HepG2 (cell line): ENCODE measurements around the gene PSMG1. TPM values are rescaled to one million over a fixed set of nuclear protein-coding genes. Genes with fewer than 3 reads are reported as not detected.

Experiments used
- CBFB ChIP-seq: sonication (generic); formaldehyde crosslinking; IDR thresholded peaks from 2 replicates; pipeline ENCODE4 v1.4.0; 2020; ENCODE audit warnings: missing genetic modification reagents
- DMAP1 ChIP-seq: IDR thresholded peaks from 2 replicates; pipeline ENCODE4 v1.6.1; 2016
- ELF4 ChIP-seq: sonication (generic); formaldehyde crosslinking; IDR thresholded peaks from 2 replicates; pipeline ENCODE4 v1.5.0; 2020; ENCODE audit warnings: missing genetic modification reagents, mild to moderate bottlenecking, moderate library complexity, borderline replicate concordance
- GMEB1 ChIP-seq: sonication (generic); formaldehyde crosslinking; IDR thresholded peaks from 2 replicates; pipeline ENCODE4 v1.5.1; 2020; ENCODE audit warnings: missing genetic modification reagents, mild to moderate bottlenecking, borderline replicate concordance
- GTF3A ChIP-seq: sonication (generic); formaldehyde crosslinking; conservative IDR thresholded peaks from 2 replicates; pipeline ENCODE4 v1.4.0; 2020; ENCODE audit warnings: mild to moderate bottlenecking, missing genetic modification reagents
- HNRNPLL ChIP-seq: fragments of 200-400 bp; formaldehyde crosslinking; IDR thresholded peaks from 2 replicates; pipeline ENCODE4 v1.6.1; 2017; ENCODE audit warnings: mild to moderate bottlenecking, low read depth, low read length; ENCODE audit not compliant: poor library complexity, severe bottlenecking
- MBD4 ChIP-seq: IDR thresholded peaks from 2 replicates; pipeline ENCODE4 v1.6.1; 2012; ENCODE audit warnings: low read length, inconsistent platforms, borderline replicate concordance
- NFAT5 ChIP-seq: sonication (generic); formaldehyde crosslinking; IDR thresholded peaks from 2 replicates; pipeline ENCODE4 v1.4.0; 2020; ENCODE audit warnings: missing genetic modification reagents
- NR2F1 ChIP-seq, 2 experiments: fragments of 450-650 bp in 1 of 2; formaldehyde crosslinking in 1 of 2; IDR thresholded peaks; 2 replicates each; pipeline versions ENCODE4 v1.5.0 to v1.6.1; 2016 to 2020; ENCODE audit warnings: mild to moderate bottlenecking in 1 of 2, missing compliant biosample characterization in 1 of 2, missing genetic modification reagents in 1 of 2, moderate library complexity in 1 of 2
- RARA ChIP-seq: IDR thresholded peaks from 2 replicates; pipeline ENCODE4 v1.6.1; 2016; ENCODE audit warnings: missing genetic modification reagents, missing compliant biosample characterization
- RFX1 ChIP-seq: fragments of 450-650 bp; IDR thresholded peaks from 2 replicates; pipeline ENCODE4 v1.6.1; 2017
- TFAP4 ChIP-seq: sonication (generic); IDR thresholded peaks from 2 replicates; pipeline ENCODE4 v1.6.1; 2016; ENCODE audit warnings: low read depth, borderline replicate concordance
- ZBTB25 ChIP-seq: IDR thresholded peaks from 2 replicates; pipeline ENCODE4 v1.6.1; 2018; ENCODE audit warnings: missing genetic modification reagents
- ZNF350 ChIP-seq: sonication (generic); formaldehyde crosslinking; IDR thresholded peaks from 2 replicates; pipeline ENCODE4 v1.4.0; 2020; ENCODE audit warnings: mild to moderate bottlenecking, low read depth, missing genetic modification reagents, borderline replicate concordance
- ZNF879 ChIP-seq: sonication (generic); formaldehyde crosslinking; IDR thresholded peaks from 2 replicates; pipeline ENCODE4 v1.8.1; 2023; ENCODE audit warnings: missing genetic modification reagents
- polyA plus RNA-seq, 8 experiments: library from polyadenylated mRNA; depleted of rRNA in 3 of 8; stranded (reverse) in 7 of 8; unstranded in 1 of 8; fragments of >200 nt; fragmentation: Illumina TruSeq in 4 of 8; extraction: Trizol in 4 of 8; gene quantifications; 2 replicates each; pipeline versions ENCODE4 v1.2.1 to v1.2.3, GENCODE V29; 2011 to 2016; ENCODE audit warnings: low read depth in 4 of 8, missing spikeins in 1 of 8, mixed read lengths in 1 of 8; ENCODE audit not compliant: insufficient read depth in 1 of 8
- total RNA-seq, 5 experiments: library from RNA; depleted of rRNA; stranded (reverse); fragments of >200 nt; fragmentation: Illumina TruSeq; extraction: Trizol; gene quantifications; 2 replicates each; pipeline ENCODE4 v1.2.3, GENCODE V29; 2016; ENCODE audit warnings: low read depth in 1 of 5
- TF ChIP-seq, protein P1 (sequence below): IDR thresholded peaks from 2 replicates; pipeline ENCODE4 v1.6.1; 2016; ENCODE audit warnings: missing genetic modification reagents, missing compliant biosample characterization
- TF ChIP-seq, protein P2 (sequence below): sonication (generic); formaldehyde crosslinking; IDR thresholded peaks from 2 replicates; pipeline ENCODE4 v1.4.0; 2020; ENCODE audit warnings: missing genetic modification reagents, borderline replicate concordance

Gene PSMG1
- total and polyA plus RNA-seq, 2 of the 13 experiments (the other 11 are each of a cell fraction or from before 2014, with no cell fraction given): 63.6 to 173 TPM

- TF ChIP-seq GMEB1 (CRISPR knock-in tag): no peak
- TF ChIP-seq DMAP1 (CRISPR knock-in tag): no peak
- TF ChIP-seq, protein P1, sequence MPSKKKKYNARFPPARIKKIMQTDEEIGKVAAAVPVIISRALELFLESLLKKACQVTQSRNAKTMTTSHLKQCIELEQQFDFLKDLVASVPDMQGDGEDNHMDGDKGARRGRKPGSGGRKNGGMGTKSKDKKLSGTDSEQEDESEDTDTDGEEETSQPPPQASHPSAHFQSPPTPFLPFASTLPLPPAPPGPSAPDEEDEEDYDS (CRISPR knock-in tag): no peak
- TF ChIP-seq, protein P2, sequence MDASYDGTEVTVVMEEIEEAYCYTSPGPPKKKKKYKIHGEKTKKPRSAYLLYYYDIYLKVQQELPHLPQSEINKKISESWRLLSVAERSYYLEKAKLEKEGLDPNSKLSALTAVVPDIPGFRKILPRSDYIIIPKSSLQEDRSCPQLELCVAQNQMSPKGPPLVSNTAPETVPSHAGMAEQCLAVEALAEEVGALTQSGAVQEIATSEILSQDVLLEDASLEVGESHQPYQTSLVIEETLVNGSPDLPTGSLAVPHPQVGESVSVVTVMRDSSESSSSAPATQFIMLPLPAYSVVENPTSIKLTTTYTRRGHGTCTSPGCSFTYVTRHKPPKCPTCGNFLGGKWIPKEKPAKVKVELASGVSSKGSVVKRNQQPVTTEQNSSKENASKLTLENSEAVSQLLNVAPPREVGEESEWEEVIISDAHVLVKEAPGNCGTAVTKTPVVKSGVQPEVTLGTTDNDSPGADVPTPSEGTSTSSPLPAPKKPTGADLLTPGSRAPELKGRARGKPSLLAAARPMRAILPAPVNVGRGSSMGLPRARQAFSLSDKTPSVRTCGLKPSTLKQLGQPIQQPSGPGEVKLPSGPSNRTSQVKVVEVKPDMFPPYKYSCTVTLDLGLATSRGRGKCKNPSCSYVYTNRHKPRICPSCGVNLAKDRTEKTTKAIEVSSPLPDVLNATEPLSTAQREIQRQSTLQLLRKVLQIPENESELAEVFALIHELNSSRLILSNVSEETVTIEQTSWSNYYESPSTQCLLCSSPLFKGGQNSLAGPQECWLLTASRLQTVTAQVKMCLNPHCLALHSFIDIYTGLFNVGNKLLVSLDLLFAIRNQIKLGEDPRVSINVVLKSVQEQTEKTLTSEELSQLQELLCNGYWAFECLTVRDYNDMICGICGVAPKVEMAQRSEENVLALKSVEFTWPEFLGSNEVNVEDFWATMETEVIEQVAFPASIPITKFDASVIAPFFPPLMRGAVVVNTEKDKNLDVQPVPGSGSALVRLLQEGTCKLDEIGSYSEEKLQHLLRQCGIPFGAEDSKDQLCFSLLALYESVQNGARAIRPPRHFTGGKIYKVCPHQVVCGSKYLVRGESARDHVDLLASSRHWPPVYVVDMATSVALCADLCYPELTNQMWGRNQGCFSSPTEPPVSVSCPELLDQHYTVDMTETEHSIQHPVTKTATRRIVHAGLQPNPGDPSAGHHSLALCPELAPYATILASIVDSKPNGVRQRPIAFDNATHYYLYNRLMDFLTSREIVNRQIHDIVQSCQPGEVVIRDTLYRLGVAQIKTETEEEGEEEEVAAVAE (CRISPR knock-in tag): no peak
- no peak for TF ChIP-seq HNRNPLL
- TF ChIP-seq TFAP4: peak; percentile 59; the same call in 1 of the 2 replicates
- no peak for TF ChIP-seq NFAT5 (CRISPR knock-in tag)
- no peak for TF ChIP-seq ZNF879
- peak; percentile 44 to 56; a peak in 2 of 4 replicates for TF ChIP-seq NR2F1 (CRISPR knock-in tag; IDR thresholded peaks at IDR 0.05)
- TF ChIP-seq GTF3A: no peak
- peak; percentile 85 for TF ChIP-seq CBFB (CRISPR knock-in tag)
- TF ChIP-seq ZNF350: no peak
- TF ChIP-seq ZBTB25: no peak
- TF ChIP-seq RARA (CRISPR knock-in tag): peak; percentile 93
- no peak for TF ChIP-seq MBD4
- TF ChIP-seq RFX1: no peak
- no peak for TF ChIP-seq ELF4
Measured at GRCh38 chr21:39132248-39132647, 51.0 kb downstream of the PSMG1 start (continued).
